K562 (cell line): ENCODE measurements around the gene HTR6.

ENCODE experiments used
- CBX8 ChIP-seq: fragments of 200-600 bp; sonication (generic); IDR thresholded peaks from 2 replicates; pipeline ENCODE4 v1.6.1; 2012; ENCODE audit warnings: borderline replicate concordance, mixed run types, low read depth, mild to moderate bottlenecking, moderate library complexity, mixed read lengths, low read length, control low read depth, inconsistent platforms; ENCODE audit not compliant: poor library complexity, severe bottlenecking; ENCODE audit errors: extremely low read depth
- ESRRA ChIP-seq: fragments of 450-650 bp; IDR thresholded peaks from 2 replicates; pipeline ENCODE4 v1.6.1; 2014; ENCODE audit warnings: low read depth, mild to moderate bottlenecking, moderate library complexity, borderline replicate concordance
- POLR2AphosphoS5 ChIP-seq: IDR thresholded peaks from 2 replicates; pipeline ENCODE4 v1.6.1; 2011; ENCODE audit warnings: mild to moderate bottlenecking, low read depth, low read length, moderate library complexity; ENCODE audit not compliant: control insufficient read depth, insufficient read depth
- SMARCC2 ChIP-seq: fragments of 450-650 bp; IDR thresholded peaks from 2 replicates; pipeline ENCODE4 v1.6.1; 2017; ENCODE audit warnings: antibody characterized with exemption, moderate library complexity, mild to moderate bottlenecking, low read depth
- STAT6 ChIP-seq: sonication (generic); formaldehyde crosslinking; IDR thresholded peaks from 2 replicates; pipeline ENCODE4 v1.8.1; 2023; ENCODE audit warnings: mild to moderate bottlenecking, missing genetic modification reagents
- TBL1XR1 ChIP-seq, 2 experiments: IDR thresholded peaks; 2 replicates each; pipeline ENCODE4 v1.6.1; 2012; ENCODE audit warnings: improper control_type of control experiment in 2 of 2, low read length in 2 of 2, mild to moderate bottlenecking in 1 of 2
- TBP ChIP-seq: optimal IDR thresholded peaks from 2 replicates; pipeline ENCODE3; 2011; ENCODE audit warnings: low read depth, low read length, improper control_type of control experiment
- ZNF239 ChIP-seq: fragments of 250-450 bp; sonication (Bioruptor Pico); IDR thresholded peaks from 2 replicates; pipeline ENCODE4 v1.4.0; 2020; ENCODE audit warnings: mild to moderate bottlenecking

- TF ChIP-seq TBP (no peak), SMARCC2 (no peak), POLR2AphosphoS5 (no peak), ZNF239 (CRISPR knock-in tag) (no peak), ESRRA (no peak), TBL1XR1 (IDR thresholded peaks at IDR 0.05; ENCODE audit: low read length in 2 of 2) (no peak), STAT6 (no peak), CBX8 (no peak)
These were observed 19.0 kb upstream of the HTR6 start for GRCh38 chr1:19645411-19646251.
